K562 (cell line): ENCODE data around the gene KDM4F. TPM values are rescaled to one million over a fixed set of nuclear protein-coding genes. Genes with fewer than 3 reads are reported as not detected.

Experiments used
- CBX8 ChIP-seq: fragments of 200-600 bp; sonication (generic); IDR thresholded peaks from 2 replicates; pipeline ENCODE4 v1.6.1; 2012; ENCODE audit warnings: borderline replicate concordance, mixed run types, low read depth, mild to moderate bottlenecking, moderate library complexity, mixed read lengths, low read length, control low read depth, inconsistent platforms; ENCODE audit not compliant: poor library complexity, severe bottlenecking; ENCODE audit errors: extremely low read depth
- GABPA ChIP-seq: fragments of 200-800 bp; sonication (Bioruptor generic); conservative IDR thresholded peaks from 2 replicates; pipeline ENCODE4 v1.6.1; 2016; ENCODE audit warnings: low read depth, missing genetic modification characterization, missing compliant biosample characterization
- MAZ ChIP-seq, 2 experiments: fragments of 450-650 bp in 1 of 2; sonication (generic) in 1 of 2; formaldehyde crosslinking; IDR thresholded peaks in 1 of 2; conservative IDR thresholded peaks in 1 of 2; 2 replicates each; pipeline versions ENCODE4 v1.4.0 to v1.5.0; 2020; ENCODE audit warnings: mild to moderate bottlenecking in 1 of 2, missing genetic modification reagents in 1 of 2
- MXI1 ChIP-seq: IDR thresholded peaks from 2 replicates; pipeline ENCODE4 v1.6.1; 2011; ENCODE audit warnings: low read depth, mild to moderate bottlenecking, improper control_type of control experiment, low read length
- NFE2 ChIP-seq: IDR thresholded peaks from 2 replicates; pipeline ENCODE4 v1.6.1; 2014; ENCODE audit warnings: antibody characterized with exemption, low read depth
- RB1 ChIP-seq: fragments of 450-650 bp; IDR thresholded peaks from 2 replicates; pipeline ENCODE4 v1.6.1; 2017; ENCODE audit warnings: low read depth, mild to moderate bottlenecking
- ZBTB7A ChIP-seq: IDR thresholded peaks from 2 replicates; pipeline ENCODE4 v1.6.1; 2011; ENCODE audit warnings: low read depth, mild to moderate bottlenecking, low read length, moderate library complexity, borderline replicate concordance; ENCODE audit not compliant: control insufficient read depth
- ZFP30 ChIP-seq: fragments of 250-450 bp; sonication (Bioruptor Pico); IDR thresholded peaks from 2 replicates; pipeline ENCODE4 v1.8.0; 2022; ENCODE audit warnings: moderate library complexity, mild to moderate bottlenecking, inconsistent platforms, borderline replicate concordance
- ZNF143 ChIP-seq: sonication (generic); formaldehyde crosslinking; IDR thresholded peaks from 2 replicates; pipeline ENCODE4 v1.9.0; 2022; ENCODE audit warnings: mild to moderate bottlenecking, missing genetic modification reagents
- ZNF239 ChIP-seq: fragments of 250-450 bp; sonication (Bioruptor Pico); IDR thresholded peaks from 2 replicates; pipeline ENCODE4 v1.4.0; 2020; ENCODE audit warnings: mild to moderate bottlenecking
- polyA plus RNA-seq, 8 experiments: library from polyadenylated mRNA; depleted of rRNA in 4 of 8; stranded (reverse) in 5 of 8; unstranded in 3 of 8; fragments of >200 nt; fragmentation: Nextera tagmentation in 2 of 8; fragmentation: Illumina TruSeq in 1 of 8; extraction: Ambion mirVana in 2 of 8; extraction: Trizol in 1 of 8; gene quantifications; 2 replicates each; pipeline versions ENCODE4 v1.2.1 to v1.2.3, GENCODE V29; 2011 to 2014; ENCODE audit warnings: inconsistent platforms in 1 of 8, missing spikeins in 1 of 8
- total RNA-seq, 7 experiments: library from RNA; depleted of rRNA in 6 of 7; stranded (reverse); fragments of >200 nt in 6 of 7; fragmentation: Illumina TruSeq in 2 of 7; extraction: Trizol in 2 of 7; gene quantifications; 2 replicates each; pipeline versions ENCODE4 v1.2.1 to v1.2.3, GENCODE V29; 2011 to 2021; ENCODE audit warnings: low replicate concordance in 1 of 7
- TF ChIP-seq, protein P1 (sequence below): IDR thresholded peaks from 3 replicates; pipeline ENCODE4 v1.6.1; 2011; ENCODE audit warnings: borderline replicate concordance, mild to moderate bottlenecking; ENCODE audit not compliant: insufficient read length, insufficient read depth
- TF ChIP-seq, protein P2 (sequence below): fragments of 450-650 bp; IDR thresholded peaks from 2 replicates; pipeline ENCODE4 v1.6.1; 2017; ENCODE audit warnings: mild to moderate bottlenecking, moderate library complexity
- TF ChIP-seq, protein P3 (sequence below): sonication (generic); formaldehyde crosslinking; IDR thresholded peaks from 2 replicates; pipeline ENCODE4 v1.8.1; 2023; ENCODE audit warnings: missing genetic modification reagents, mild to moderate bottlenecking, borderline replicate concordance
- TF ChIP-seq, protein P4 (sequence below): fragments of 250-450 bp; sonication (Bioruptor Pico); IDR thresholded peaks from 2 replicates; pipeline ENCODE4 v1.5.0; 2021
- TF ChIP-seq, protein P5 (sequence below): fragments of 450-650 bp; formaldehyde crosslinking; IDR thresholded peaks from 2 replicates; pipeline ENCODE4 v1.4.0; 2020; ENCODE audit warnings: mild to moderate bottlenecking

KDM4F gene
- total and polyA plus RNA-seq, 9 of the 15 experiments (the other 6 are each of a cell fraction or from before 2014, with no cell fraction given) = not detected

DNA sequence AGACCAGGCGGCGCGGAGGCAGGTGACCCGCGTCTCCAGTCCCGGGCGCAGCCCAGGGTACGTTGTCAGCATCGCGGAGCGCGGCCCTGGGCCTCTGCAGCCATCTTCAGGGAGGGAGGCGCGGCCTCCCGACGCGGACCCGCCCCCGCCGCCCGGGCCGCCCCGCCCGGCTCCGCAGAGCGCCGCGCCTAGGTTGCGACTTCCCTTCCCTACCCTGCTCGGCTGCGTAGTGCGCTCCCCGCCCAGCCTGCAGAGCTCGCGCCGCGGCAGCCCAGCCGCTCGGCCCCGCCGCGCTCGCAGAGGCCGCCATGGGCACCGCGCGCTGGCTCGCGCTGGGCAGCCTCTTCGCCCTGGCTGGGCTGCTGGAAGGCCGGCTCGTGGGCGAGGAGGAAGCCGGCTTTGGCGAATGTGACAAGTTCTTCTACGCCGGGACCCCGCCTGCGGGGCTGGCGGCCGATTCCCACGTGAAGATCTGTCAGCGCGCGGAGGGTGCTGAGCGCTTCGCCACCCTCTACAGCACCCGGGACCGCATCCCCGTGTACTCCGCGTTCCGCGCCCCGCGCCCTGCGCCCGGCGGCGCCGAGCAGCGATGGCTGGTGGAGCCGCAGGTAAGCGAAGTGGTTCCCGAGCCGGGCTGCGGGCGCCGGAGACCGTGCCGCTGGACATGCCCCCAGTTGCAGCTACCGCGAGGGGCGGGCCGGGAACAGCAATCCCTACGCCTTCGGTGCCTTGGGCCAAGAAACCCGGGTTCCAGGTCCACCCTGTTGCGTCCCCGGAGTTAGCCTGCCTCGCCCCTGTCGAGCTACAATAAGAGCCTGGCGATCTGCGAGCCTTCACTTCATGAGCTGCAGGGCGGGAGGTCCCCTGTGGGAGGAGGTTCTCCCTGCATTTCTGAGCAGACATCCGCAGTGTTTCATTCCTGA is 40.7 kb downstream of the KDM4F start, which contains the start of gene ENDOD1 (continued):
- TF ChIP-seq, protein P1, sequence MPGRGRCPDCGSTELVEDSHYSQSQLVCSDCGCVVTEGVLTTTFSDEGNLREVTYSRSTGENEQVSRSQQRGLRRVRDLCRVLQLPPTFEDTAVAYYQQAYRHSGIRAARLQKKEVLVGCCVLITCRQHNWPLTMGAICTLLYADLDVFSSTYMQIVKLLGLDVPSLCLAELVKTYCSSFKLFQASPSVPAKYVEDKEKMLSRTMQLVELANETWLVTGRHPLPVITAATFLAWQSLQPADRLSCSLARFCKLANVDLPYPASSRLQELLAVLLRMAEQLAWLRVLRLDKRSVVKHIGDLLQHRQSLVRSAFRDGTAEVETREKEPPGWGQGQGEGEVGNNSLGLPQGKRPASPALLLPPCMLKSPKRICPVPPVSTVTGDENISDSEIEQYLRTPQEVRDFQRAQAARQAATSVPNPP = no peak
- TF ChIP-seq, protein P2, sequence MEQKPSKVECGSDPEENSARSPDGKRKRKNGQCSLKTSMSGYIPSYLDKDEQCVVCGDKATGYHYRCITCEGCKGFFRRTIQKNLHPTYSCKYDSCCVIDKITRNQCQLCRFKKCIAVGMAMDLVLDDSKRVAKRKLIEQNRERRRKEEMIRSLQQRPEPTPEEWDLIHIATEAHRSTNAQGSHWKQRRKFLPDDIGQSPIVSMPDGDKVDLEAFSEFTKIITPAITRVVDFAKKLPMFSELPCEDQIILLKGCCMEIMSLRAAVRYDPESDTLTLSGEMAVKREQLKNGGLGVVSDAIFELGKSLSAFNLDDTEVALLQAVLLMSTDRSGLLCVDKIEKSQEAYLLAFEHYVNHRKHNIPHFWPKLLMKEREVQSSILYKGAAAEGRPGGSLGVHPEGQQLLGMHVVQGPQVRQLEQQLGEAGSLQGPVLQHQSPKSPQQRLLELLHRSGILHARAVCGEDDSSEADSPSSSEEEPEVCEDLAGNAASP = no peak
- TF ChIP-seq, protein P3, sequence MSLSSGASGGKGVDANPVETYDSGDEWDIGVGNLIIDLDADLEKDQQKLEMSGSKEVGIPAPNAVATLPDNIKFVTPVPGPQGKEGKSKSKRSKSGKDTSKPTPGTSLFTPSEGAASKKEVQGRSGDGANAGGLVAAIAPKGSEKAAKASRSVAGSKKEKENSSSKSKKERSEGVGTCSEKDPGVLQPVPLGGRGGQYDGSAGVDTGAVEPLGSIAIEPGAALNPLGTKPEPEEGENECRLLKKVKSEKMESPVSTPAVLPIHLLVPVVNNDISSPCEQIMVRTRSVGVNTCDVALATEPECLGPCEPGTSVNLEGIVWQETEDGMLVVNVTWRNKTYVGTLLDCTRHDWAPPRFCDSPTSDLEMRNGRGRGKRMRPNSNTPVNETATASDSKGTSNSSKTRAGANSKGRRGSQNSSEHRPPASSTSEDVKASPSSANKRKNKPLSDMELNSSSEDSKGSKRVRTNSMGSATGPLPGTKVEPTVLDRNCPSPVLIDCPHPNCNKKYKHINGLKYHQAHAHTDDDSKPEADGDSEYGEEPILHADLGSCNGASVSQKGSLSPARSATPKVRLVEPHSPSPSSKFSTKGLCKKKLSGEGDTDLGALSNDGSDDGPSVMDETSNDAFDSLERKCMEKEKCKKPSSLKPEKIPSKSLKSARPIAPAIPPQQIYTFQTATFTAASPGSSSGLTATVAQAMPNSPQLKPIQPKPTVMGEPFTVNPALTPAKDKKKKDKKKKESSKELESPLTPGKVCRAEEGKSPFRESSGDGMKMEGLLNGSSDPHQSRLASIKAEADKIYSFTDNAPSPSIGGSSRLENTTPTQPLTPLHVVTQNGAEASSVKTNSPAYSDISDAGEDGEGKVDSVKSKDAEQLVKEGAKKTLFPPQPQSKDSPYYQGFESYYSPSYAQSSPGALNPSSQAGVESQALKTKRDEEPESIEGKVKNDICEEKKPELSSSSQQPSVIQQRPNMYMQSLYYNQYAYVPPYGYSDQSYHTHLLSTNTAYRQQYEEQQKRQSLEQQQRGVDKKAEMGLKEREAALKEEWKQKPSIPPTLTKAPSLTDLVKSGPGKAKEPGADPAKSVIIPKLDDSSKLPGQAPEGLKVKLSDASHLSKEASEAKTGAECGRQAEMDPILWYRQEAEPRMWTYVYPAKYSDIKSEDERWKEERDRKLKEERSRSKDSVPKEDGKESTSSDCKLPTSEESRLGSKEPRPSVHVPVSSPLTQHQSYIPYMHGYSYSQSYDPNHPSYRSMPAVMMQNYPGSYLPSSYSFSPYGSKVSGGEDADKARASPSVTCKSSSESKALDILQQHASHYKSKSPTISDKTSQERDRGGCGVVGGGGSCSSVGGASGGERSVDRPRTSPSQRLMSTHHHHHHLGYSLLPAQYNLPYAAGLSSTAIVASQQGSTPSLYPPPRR (CRISPR knock-in tag) = no peak
- TF ChIP-seq ZNF239 (no peak), RB1 (peak; percentile 84), ZNF143 (CRISPR knock-in tag) (no peak), MAZ (CRISPR knock-in tag; conservative IDR thresholded peaks at IDR 0.05 in 1 of 2, IDR thresholded peaks at IDR 0.05 in 1 of 2) (peak; percentile 58 to 84; a peak in 3 of 4 replicates), NFE2 (no peak), ZBTB7A (0 out of 2 replicates have a peak, but pooled peaks have one; percentile 18), ZFP30 (no peak), GABPA (tag) (peak; percentile 15; the same call in 1 of the 2 replicates), MXI1 (peak; percentile 70; the same call in 1 of the 2 replicates), CBX8 (no peak)
- TF ChIP-seq, protein P4, sequence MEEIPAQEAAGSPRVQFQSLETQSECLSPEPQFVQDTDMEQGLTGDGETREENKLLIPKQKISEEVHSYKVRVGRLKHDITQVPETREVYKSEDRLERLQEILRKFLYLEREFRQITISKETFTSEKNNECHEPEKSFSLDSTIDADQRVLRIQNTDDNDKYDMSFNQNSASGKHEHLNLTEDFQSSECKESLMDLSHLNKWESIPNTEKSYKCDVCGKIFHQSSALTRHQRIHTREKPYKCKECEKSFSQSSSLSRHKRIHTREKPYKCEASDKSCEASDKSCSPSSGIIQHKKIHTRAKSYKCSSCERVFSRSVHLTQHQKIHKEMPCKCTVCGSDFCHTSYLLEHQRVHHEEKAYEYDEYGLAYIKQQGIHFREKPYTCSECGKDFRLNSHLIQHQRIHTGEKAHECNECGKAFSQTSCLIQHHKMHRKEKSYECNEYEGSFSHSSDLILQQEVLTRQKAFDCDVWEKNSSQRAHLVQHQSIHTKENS (CRISPR knock-in tag) = no peak
- TF ChIP-seq, protein P5, sequence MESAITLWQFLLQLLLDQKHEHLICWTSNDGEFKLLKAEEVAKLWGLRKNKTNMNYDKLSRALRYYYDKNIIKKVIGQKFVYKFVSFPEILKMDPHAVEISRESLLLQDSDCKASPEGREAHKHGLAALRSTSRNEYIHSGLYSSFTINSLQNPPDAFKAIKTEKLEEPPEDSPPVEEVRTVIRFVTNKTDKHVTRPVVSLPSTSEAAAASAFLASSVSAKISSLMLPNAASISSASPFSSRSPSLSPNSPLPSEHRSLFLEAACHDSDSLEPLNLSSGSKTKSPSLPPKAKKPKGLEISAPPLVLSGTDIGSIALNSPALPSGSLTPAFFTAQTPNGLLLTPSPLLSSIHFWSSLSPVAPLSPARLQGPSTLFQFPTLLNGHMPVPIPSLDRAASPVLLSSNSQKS (CRISPR knock-in tag) = no peak
